Hepatocyte (in vitro differentiated cells): ENCODE results near the gene B2M.

Experiments
- CTCF ChIP-seq: fragments of 200-600 bp; sonication (generic); IDR thresholded peaks from 2 replicates; pipeline ENCODE4 v1.5.1; 2016; ENCODE audit warnings: antibody characterized with exemption, mild to moderate bottlenecking; ENCODE audit not compliant: poor library complexity
- EZH2 ChIP-seq: fragments of 200-600 bp; sonication (generic); IDR thresholded peaks from 2 replicates; pipeline ENCODE4 v1.6.1; 2016; ENCODE audit warnings: antibody characterized with exemption, mild to moderate bottlenecking, borderline replicate concordance

- no peak for TF ChIP-seq CTCF
- no peak for TF ChIP-seq EZH2
Observed at GRCh38 chr15:44697014-44697413, 14.3 kb upstream of the B2M start.
